HG02623 (cell line): ENCODE measurements around the gene NFAM1.

ENCODE experiments used
- ATAC-seq: cut with Tn5 transposase; IDR thresholded peaks from one replicate; pipeline ENCODE4 v1.9.1; 2021; ENCODE audit warnings: moderate library complexity; ENCODE audit not compliant: unreplicated experiment

The NFAM1 gene

GRCh38 chr22:42361523-42361922 is 70.7 kb downstream of the NFAM1 start:
- ATAC-seq = no peak

DNA sequence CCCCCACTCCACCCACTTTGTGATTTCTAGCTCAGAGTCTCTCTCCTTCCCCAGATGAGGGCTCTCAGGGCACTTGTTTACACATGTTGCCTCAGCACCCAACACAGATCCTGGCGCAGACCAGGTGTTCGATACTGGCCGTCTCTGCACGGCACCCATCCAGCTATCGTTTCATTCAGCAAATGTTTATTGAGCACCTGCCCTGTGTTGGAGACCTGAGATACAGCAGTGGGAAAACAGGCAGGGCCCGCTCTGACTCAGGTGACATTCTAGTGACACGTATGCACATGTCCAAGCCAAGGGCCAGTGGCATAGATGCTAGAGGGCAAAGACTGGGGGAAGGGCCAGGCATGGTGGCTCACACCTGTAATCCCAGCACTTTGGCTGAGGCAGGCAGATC is 71.9 kb downstream of the NFAM1 start:
- ATAC-seq = no peak

GRCh38 chr22:42358643-42359558 is 73.3 kb downstream of the NFAM1 start:
- no peak for ATAC-seq

DNA sequence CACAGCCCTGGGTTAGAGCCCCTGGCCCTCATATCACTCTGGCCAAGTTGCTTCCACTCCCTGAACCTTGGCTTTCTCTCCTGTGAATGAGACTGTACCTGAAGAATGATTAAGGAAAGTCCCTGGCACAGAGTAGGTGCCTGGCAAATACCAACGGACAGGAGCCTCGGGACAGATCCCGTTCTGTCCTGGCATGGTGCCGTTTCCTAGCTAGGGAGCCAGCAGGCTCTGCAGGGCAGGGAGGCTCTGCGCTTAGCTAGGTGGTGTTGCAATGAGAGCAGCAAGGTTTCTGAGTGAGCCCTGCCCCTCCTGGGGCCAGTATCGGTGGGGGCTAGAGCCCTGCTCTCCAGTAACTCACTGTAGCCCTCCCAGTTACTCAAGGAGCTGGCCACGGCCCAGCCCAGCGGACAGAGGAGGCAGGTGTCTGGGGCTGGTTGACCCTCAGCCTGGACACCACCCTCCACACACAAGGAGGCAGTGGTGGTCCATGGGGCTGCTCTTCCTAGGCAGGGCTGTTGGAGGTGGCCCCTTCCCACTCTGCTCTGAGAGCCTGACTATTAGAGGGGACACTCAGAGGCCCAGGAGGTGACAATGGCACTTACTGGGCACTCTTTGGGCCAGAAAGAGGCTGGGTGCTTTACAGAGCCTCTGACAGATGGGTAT is 74.4 kb downstream of the NFAM1 start:
- no peak for ATAC-seq

DNA sequence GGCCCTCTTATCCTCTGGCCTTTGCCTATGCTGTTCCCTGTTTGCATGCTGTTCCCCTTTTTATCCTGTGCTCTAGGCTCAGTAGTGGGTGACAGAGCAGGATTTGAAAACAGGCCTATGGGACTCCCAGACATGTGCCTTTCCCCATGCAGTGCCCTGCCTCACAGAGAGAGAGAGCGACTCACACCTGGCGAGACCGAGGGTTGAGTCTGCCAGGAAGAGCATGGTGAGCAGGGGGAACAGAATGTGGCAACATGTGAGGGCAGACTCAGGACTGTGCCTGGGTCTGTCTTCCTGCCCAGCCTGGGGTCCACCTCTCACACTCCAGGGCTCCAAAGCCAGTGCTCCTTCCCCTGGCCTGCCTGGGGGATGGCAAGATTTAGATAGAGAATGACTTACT is 75.0 kb downstream of the NFAM1 start:
- no peak for ATAC-seq

DNA sequence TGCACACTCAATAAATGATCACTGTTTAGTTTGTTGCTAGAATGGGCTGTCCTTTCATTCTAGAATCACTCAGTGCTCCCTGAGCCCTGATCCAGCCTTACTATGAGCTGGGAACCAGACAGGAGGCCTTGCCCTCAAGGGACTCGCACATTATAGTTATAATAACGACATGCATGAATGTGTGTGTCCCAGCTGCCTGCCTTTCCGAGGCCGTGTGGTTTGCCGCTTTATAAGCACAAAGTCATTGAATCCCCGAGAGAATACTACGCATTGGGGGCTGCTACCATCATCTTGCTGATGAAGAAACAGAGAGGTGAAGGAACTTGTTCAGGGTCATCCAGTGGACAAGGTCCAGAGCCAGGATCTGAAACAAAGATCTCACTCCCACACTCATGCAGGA is 75.7 kb downstream of the NFAM1 start:
- no peak for ATAC-seq

DNA sequence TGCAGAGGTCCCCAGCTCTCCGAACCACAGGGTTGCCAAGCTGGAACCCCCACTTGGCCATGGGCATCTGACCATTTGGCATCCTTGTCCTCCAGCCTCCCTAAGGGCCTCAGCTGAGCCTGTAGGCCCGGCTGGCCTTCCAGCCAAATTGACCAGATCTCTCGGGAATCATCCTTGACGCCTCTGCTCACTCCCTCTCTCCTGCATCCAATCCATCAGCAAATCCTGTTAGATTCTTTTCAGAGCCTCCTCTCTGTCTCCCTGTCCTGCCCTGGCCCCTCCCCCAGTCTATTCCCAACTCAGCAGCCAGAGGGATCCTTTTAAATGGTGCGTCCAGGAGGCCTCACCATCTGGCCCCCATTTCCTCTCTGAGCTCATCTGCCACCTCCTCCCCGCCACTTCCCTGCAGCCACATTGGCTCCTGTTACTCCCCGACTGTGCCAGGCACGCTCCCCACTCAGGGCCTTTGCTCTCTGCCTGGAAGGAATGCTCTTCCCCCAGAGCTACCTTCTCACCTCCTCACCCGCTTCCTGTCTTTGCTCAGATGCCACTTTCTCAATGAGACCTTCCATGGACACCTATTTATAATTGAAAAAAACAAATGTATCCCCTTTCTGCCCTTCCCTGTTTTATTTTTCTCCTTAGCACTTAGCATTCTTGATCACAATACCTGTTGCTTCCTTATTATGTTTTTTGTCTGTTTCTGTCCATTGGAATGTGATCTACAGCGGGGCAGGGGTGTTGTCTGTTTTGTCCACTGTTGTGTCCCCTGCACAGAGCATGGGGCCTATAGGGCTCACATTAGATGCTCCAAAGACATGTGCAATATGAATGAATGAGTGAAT is 78.1 kb downstream of the NFAM1 start:
- ATAC-seq = no peak

GRCh38 chr22:42350373-42350772 is 81.8 kb downstream of the NFAM1 start:
- no peak for ATAC-seq

DNA sequence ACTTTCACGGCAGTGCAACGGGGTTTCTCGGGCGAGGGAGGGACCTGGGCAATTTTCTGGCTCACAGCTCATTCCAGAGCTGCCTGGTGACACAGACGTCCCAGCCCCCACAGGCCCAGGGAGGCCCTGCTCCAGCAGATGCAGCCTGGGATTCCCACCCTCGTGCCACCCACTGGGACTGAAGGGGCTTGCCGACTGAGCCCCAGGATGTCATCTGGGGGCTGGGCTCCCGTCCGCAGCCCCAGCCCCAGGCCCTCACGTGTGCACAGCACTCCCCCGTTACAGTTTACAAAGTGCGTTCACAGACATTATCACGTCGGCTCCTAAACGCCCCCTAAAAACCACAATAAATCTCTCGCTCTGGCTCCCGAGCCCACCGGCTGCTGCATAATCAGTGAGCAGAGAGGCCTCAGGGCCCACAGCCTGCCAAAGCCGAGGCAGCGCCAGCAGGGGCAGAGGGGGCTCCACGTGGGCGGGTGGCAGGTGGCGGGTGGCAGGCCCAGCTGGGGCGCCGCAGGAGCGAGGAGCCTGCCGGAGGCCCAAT is 84.8 kb downstream of the NFAM1 start:
- no peak for ATAC-seq

DNA sequence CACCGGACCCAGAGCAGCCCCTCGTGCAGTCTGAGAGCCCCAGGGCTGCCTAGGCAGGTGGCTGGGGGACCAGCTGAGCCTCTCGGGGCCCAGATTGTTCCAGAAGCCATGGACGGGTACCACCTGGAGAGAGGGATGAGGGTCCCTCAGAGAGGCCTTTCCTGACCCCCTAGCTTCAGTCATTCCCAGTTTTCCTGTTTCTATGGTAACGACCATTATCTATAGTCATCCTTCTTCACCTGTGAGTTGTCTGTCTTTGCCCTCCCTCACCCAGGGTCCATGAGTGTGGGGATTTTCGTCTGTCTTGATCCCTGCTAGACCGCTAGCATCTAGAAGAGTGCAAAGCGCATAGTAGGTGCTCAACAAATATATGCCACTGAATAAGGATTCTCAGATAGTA is 85.5 kb downstream of the NFAM1 start:
- no peak for ATAC-seq

GRCh38 chr22:42345458-42345857 is 86.7 kb downstream of the NFAM1 start:
- ATAC-seq = no peak

- no peak for ATAC-seq
These were observed 87.8 kb downstream of the NFAM1 start for GRCh38 chr22:42344361-42344905.

DNA sequence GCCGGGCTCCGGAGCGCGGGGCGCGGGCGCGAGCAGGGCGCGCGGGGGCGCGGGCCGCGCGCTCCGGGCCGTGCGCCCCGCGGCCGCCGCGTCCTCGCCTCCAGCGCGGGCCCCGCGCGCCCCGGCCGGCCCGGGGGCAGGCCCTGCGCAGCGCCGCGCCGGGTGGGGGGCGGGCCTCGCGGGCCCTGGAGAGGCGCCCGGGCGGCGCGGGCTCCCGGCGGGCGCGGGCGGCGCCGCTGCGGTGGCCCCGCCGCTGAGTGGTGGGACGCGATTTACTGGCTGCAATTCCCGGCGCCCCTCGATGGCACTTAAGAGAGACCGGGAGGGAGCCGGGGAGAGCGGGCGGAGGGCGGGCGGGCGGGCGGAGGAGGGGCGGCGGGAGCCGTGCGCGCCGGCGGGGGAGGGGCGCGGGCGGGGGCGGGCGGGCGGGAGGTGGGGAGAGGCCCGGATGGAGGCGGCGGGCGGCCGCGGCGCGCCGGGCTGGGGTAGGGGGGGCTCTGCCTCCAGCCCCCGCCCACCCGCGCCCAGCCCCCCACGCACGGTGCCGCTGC is 88.6 kb downstream of the NFAM1 start:
- no peak for ATAC-seq

DNA sequence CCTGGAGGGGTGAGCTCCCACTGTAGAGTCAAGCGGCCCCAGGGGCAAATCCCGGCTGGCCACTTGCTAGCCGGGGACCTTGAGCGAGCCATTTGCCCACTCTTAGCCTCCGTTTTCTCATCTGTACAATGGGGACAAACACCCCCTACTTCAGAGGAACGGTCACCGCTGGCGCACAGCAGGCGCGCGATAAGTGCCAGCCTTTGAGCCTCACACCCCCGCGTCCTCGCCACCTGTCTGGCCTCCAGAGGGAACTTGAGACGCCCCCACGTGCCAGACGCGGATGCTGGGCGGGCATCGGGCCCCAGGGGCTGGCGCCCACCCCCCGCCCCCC is 89.1 kb downstream of the NFAM1 start:
- ATAC-seq = no peak

DNA sequence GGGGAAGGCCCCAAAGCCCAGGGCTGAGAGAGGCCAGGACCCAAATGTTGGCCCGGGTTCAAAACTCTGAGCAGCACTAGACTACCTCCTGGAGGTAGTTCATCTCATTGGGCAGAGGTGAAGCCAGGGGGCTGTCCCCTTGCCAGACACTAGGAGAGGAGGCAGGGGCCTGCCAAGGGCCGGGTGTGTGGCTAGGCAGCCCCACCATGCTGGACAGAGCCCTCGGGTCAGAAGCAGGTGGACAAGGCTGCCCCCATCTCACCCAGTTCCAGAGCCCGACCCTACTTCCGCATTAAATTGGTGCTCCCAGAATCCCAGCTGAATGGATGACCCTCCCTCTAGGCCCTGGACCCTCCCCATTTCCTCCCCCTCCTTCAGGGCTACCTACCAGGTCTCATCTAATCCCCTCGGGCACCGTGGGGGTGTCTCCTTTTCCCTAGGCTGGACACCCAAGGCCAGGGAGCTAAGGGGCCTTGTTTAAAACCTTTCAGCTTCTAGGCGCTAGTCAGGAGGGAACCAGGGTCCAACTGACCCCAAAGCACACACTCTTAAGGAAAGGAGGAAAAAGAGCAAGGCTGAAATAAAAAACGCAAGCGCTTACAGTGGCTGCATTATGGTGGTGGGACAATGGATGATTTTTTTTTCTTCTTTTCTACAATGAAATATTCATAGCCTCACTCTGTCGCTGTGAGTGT is 89.6 kb downstream of the NFAM1 start:
- ATAC-seq = no peak

DNA sequence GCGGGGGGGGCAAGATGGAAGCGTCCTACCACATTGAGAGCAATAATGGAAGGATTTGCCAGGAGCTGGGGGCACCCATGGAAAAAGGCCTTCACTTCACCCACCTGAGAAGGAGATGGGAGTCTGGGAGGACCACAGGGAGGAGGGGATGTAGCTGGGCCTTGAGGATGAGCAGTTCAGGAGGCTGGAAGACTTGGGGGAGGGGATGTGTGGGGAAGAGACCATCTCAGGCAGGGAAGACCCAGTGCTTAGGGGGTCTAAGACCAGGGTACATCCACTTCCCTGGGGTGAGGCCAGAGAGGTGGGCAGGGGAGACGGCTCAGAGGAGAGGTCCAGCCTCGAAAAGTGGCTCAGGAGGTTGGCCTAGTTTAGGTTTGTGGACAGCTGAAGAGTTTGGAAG is 90.4 kb downstream of the NFAM1 start:
- no peak for ATAC-seq

GRCh38 chr22:42340829-42341383 is 91.3 kb downstream of the NFAM1 start:
- no peak for ATAC-seq

DNA sequence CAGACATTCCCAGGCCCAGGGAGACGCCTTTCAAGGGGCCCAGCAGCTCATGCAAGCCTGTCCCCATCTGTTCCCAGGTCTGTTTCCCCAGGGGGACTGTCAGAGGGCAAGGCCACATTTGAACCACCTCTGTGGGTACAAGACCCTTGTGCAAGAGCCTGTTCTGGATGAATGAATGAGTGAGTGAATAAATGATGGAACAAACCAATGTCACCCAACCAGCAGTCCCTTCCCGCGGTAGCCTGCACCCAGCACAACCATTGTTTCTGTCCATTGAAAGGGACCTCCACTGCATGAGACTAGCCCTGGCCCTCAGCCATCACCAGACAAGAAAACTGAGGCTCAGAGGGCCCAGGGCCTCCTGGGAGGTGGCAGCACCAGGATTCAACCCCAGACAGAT is 92.1 kb downstream of the NFAM1 start:
- ATAC-seq = no peak

GRCh38 chr22:42338479-42338878 is 93.7 kb downstream of the NFAM1 start:
- ATAC-seq = no peak

GRCh38 chr22:42337356-42337755 is 94.8 kb downstream of the NFAM1 start:
- ATAC-seq = no peak
